DMS 273 treated with DMSO at 0.1 percent for 48 hours (cell line): Measurements from ENCODE around the gene FSTL4.

Experiments used
- DNase-seq: peaks from one replicate; lab custom pipeline; 2025; lab: John Stamatoyannopoulos, UW

The FSTL4 gene

GRCh38 chr5:133364936-133365707 is 247.2 kb downstream of the FSTL4 start:
- no peak for DNase-seq

GRCh38 chr5:133363807-133364587 is 248.3 kb downstream of the FSTL4 start:
- DNase-seq, result no peak

GRCh38 chr5:133362438-133362837 is 249.9 kb downstream of the FSTL4 start:
- DNase-seq, result no peak

GRCh38 chr5:133361922-133362321 is 250.4 kb downstream of the FSTL4 start:
- DNase-seq, result no peak

- no peak for DNase-seq
These were observed 251.5 kb downstream of the FSTL4 start for GRCh38 chr5:133360693-133361472.

- DNase-seq, result no peak
These were observed 252.5 kb downstream of the FSTL4 start for GRCh38 chr5:133359861-133360260.

GRCh38 chr5:133358271-133358670 is 254.1 kb downstream of the FSTL4 start:
- no peak for DNase-seq

GRCh38 chr5:133357758-133358157 is 254.6 kb downstream of the FSTL4 start:
- DNase-seq, result no peak

- no peak for DNase-seq
These were observed 255.3 kb downstream of the FSTL4 start for GRCh38 chr5:133356984-133357421.

- DNase-seq, result no peak
These were observed 255.9 kb downstream of the FSTL4 start for GRCh38 chr5:133356396-133356983.

GRCh38 chr5:133354323-133355185 is 257.8 kb downstream of the FSTL4 start:
- no peak for DNase-seq

GRCh38 chr5:133353741-133354140 is 258.6 kb downstream of the FSTL4 start:
- no peak for DNase-seq

GRCh38 chr5:133348406-133348805 is 263.9 kb downstream of the FSTL4 start:
- DNase-seq, result no peak

GRCh38 chr5:133347039-133347438 is 265.3 kb downstream of the FSTL4 start:
- DNase-seq, result no peak

GRCh38 chr5:133344266-133344665 is 268.1 kb downstream of the FSTL4 start:
- no peak for DNase-seq

- no peak for DNase-seq
These were observed 269.1 kb downstream of the FSTL4 start for GRCh38 chr5:133343196-133343595.

- no peak for DNase-seq
These were observed 270.2 kb downstream of the FSTL4 start for GRCh38 chr5:133341915-133342710.

GRCh38 chr5:133341296-133341695 is 271.0 kb downstream of the FSTL4 start:
- DNase-seq, result no peak

- no peak for DNase-seq
These were observed 271.5 kb downstream of the FSTL4 start for GRCh38 chr5:133340822-133341221.
